ENCODE measurements around the gene TLE3.

TLE3 gene

GRCh38 chr15:70047386-70048197, 50.1 kb downstream of the TLE3 start:
- DNase-seq (ENCODE audit: low spot score): peak; percentile 44

- DNase-seq (ENCODE audit: low spot score): no peak
These were observed 50.9 kb downstream of the TLE3 start for GRCh38 chr15:70046679-70047369.

- DNase-seq (ENCODE audit: low spot score): no peak
These were observed 52.7 kb downstream of the TLE3 start for GRCh38 chr15:70045045-70045444.

- no peak for DNase-seq (ENCODE audit: low spot score)
These were observed 53.5 kb downstream of the TLE3 start for GRCh38 chr15:70044168-70044567.

GRCh38 chr15:70043590-70043989, 54.1 kb downstream of the TLE3 start:
- no peak for DNase-seq (ENCODE audit: low spot score)

GRCh38 chr15:70042553-70043214, 55.0 kb downstream of the TLE3 start:
- DNase-seq (ENCODE audit: low spot score): no peak

GRCh38 chr15:70039917-70040316, 57.8 kb downstream of the TLE3 start:
- no peak for DNase-seq (ENCODE audit: low spot score)

GRCh38 chr15:70038730-70039392, 58.9 kb downstream of the TLE3 start:
- no peak for DNase-seq (ENCODE audit: low spot score)

- no peak for DNase-seq (ENCODE audit: low spot score)
These were observed 60.5 kb downstream of the TLE3 start for GRCh38 chr15:70037292-70037640.

- no peak for DNase-seq (ENCODE audit: low spot score)
These were observed 61.0 kb downstream of the TLE3 start for GRCh38 chr15:70036585-70037291.

- DNase-seq (ENCODE audit: low spot score): no peak
These were observed 62.0 kb downstream of the TLE3 start for GRCh38 chr15:70035719-70036077.

- no peak for DNase-seq (ENCODE audit: low spot score)
These were observed 62.5 kb downstream of the TLE3 start for GRCh38 chr15:70035051-70035718.

GRCh38 chr15:70034596-70034995, 63.1 kb downstream of the TLE3 start:
- DNase-seq (ENCODE audit: low spot score): no peak

GRCh38 chr15:70034141-70034540, 63.6 kb downstream of the TLE3 start:
- no peak for DNase-seq (ENCODE audit: low spot score)

- DNase-seq (ENCODE audit: low spot score): peak; percentile 57
These were observed 64.1 kb downstream of the TLE3 start for GRCh38 chr15:70033529-70034140.

- DNase-seq (ENCODE audit: low spot score): no peak
These were observed 64.6 kb downstream of the TLE3 start for GRCh38 chr15:70033109-70033508.

GRCh38 chr15:70032509-70032908, 65.2 kb downstream of the TLE3 start:
- no peak for DNase-seq (ENCODE audit: low spot score)

- DNase-seq (ENCODE audit: low spot score): no peak
These were observed 66.0 kb downstream of the TLE3 start for GRCh38 chr15:70031713-70032112.

- no peak for DNase-seq (ENCODE audit: low spot score)
These were observed 66.5 kb downstream of the TLE3 start for GRCh38 chr15:70031261-70031660.

GRCh38 chr15:70030851-70031250, 66.9 kb downstream of the TLE3 start:
- DNase-seq (ENCODE audit: low spot score): no peak

GRCh38 chr15:70029297-70029701, 68.4 kb downstream of the TLE3 start:
- DNase-seq (ENCODE audit: low spot score): no peak
